ENCODE measurements around the gene COG5.

The COG5 gene

DNA sequence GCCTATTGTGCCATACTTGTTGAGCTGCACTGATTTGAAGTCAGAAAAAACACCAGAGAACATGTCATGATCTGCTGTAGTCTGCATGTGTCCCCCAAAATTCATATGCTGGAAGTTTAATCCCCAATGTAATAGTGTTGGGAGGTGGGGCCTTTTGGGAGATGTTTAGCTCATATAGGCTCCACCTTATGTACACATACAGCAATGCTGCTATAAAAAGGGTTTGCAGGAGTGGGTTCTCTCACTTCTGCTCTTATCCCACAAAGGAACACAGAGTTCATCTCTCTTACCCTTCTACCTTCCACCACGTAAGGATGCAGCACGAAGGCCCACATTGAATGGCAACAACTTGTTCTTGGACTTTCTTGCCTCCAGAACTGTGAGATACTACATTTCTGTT, 70.8 kb downstream of the COG5 start:
- in situ Hi-C loops (cut with HindIII; ENCODE audit: low sequenced_read_pairs): no loop called here
- no peak overlapping the region for H3K4me3 ChIP-seq (ENCODE audit: low read depth, low read length)
- TF ChIP-seq, protein P1, sequence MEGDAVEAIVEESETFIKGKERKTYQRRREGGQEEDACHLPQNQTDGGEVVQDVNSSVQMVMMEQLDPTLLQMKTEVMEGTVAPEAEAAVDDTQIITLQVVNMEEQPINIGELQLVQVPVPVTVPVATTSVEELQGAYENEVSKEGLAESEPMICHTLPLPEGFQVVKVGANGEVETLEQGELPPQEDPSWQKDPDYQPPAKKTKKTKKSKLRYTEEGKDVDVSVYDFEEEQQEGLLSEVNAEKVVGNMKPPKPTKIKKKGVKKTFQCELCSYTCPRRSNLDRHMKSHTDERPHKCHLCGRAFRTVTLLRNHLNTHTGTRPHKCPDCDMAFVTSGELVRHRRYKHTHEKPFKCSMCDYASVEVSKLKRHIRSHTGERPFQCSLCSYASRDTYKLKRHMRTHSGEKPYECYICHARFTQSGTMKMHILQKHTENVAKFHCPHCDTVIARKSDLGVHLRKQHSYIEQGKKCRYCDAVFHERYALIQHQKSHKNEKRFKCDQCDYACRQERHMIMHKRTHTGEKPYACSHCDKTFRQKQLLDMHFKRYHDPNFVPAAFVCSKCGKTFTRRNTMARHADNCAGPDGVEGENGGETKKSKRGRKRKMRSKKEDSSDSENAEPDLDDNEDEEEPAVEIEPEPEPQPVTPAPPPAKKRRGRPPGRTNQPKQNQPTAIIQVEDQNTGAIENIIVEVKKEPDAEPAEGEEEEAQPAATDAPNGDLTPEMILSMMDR (IDR thresholded peaks at IDR 0.05; ENCODE audit: low read depth, low read length, missing control alignments): no peak
- no peak for DNase-seq (ENCODE audit: low read depth)

DNA sequence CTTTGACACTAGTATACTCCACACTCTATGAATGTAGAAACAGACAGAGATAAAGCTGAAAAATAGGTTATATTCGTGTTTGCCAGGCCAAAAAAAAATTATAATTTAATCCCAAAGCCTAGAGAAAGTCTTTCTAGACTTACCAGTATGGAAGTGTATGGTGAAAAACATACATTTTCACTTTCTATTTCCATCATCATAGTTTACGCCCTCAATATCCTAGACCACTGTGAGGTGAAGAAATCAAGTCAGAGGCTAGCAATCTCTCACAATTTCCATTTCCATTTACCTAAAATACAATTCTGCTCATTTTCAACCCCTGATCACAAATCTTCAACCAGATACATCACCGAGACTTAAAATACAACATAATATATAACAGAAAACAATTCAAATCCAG, 77.7 kb downstream of the COG5 start:
- TF ChIP-seq, protein P1 (IDR thresholded peaks at IDR 0.05; ENCODE audit: low read depth, low read length, missing control alignments): no peak
- DNase-seq (ENCODE audit: low read depth): no peak

DNA sequence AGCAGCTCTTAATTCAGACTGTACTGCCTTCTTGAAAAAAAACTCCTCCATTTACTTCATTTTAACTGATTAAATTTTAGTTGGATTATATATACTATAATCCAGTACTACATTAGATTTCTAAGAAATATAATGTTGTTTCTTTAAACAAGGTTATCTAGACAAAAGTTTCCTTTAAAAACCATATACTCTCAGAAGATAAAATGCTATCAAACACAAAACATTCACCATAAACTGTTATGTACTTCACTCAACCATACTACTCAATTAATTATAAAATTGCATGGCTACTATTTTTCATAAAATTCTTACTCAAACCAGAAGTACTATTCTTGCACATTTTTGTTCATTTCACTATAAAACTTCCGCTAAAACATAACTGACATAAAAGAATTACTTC, 81.1 kb downstream of the COG5 start:
- in situ Hi-C loops (cut with HindIII; ENCODE audit: low sequenced_read_pairs): no loop called here
- no peak for DNase-seq (ENCODE audit: low read depth)
- H3K4me3 ChIP-seq (ENCODE audit: low read depth, low read length): no peak overlapping the region
- TF ChIP-seq, protein P1 (IDR thresholded peaks at IDR 0.05; ENCODE audit: low read depth, low read length, missing control alignments): no peak

More for the DNA sequence above, 77.7 kb downstream of the COG5 start:
- in situ Hi-C loops (cut with HindIII; ENCODE audit: low sequenced_read_pairs): no loop called here
- no peak overlapping the region for H3K4me3 ChIP-seq (ENCODE audit: low read depth, low read length)

DNA sequence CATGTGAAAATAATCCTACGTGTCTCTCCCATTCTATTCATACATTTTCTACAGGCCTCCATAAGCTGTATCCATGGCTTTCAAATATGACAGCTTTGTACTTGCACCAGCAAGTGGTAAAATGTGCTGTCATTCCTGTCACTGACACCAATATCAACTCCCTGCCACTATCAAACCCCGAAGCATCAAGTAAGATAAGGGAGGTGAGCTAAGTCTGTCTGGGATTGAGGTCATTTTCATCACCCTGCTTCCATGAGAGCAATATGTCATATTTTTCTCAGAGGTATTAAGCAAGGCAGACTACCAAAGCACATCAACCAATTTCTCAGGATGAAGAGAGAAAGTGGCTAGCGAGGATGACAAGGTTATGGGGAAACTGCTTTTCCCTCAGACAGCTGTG, 82.8 kb downstream of the COG5 start:
- no peak for DNase-seq (ENCODE audit: low read depth)
- TF ChIP-seq, protein P1 (IDR thresholded peaks at IDR 0.05; ENCODE audit: low read depth, low read length, missing control alignments): no peak
- in situ Hi-C loops (cut with HindIII; ENCODE audit: low sequenced_read_pairs): no loop called here
- H3K4me3 ChIP-seq (ENCODE audit: low read depth, low read length): no peak overlapping the region

DNA sequence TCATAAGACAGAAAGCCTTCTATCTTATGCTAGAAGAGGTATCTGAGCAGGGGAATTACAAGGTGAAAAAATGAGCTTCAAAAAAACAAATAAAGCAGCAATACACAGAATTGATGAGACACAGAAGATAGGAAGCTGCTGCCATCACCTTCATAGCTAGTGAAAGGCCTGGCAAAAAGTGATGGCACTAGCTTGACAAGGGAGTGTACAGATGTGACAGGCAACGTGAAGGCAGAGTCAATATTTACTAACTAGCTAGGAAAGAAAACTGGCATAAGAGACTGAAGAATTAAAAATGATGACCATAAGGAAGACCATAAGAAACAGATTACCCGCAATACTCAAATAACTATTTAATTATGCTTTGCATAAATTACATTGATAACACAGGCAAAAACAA, 84.4 kb downstream of the COG5 start:
- no peak for DNase-seq (ENCODE audit: low read depth)
- in situ Hi-C loops (cut with HindIII; ENCODE audit: low sequenced_read_pairs): loop anchor here (10.0 kb wide), 2 partner anchors 75 to 85 kb away; partner anchors contain the start of genes COG5 and DUS4L
- TF ChIP-seq, protein P1 (IDR thresholded peaks at IDR 0.05; ENCODE audit: low read depth, low read length, missing control alignments): no peak

DNA sequence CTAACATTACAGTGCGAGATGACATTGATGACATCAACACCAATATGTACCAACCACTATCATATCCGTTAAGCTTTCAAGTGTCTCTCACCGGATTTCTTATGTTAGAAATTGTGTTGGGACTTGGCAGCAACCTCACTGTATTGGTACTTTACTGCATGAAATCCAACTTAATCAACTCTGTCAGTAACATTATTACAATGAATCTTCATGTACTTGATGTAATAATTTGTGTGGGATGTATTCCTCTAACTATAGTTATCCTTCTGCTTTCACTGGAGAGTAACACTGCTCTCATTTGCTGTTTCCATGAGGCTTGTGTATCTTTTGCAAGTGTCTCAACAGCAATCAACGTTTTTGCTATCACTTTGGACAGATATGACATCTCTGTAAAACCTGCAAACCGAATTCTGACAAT, 89.6 kb downstream of the COG5 start:
- no peak for DNase-seq (ENCODE audit: low read depth)
- no peak overlapping the region for H3K4me3 ChIP-seq (ENCODE audit: low read depth, low read length)
- in situ Hi-C loops (cut with HindIII; ENCODE audit: low sequenced_read_pairs): loop anchor here (10.0 kb wide), 2 partner anchors 69 to 91 kb away; partner anchors contain the start of genes COG5 and DUS4L
- TF ChIP-seq, protein P1 (IDR thresholded peaks at IDR 0.05; ENCODE audit: low read depth, low read length, missing control alignments): no peak

More for the DNA sequence above, 84.4 kb downstream of the COG5 start:
- H3K4me3 ChIP-seq (ENCODE audit: low read depth, low read length): no peak overlapping the region
